Measurements from ENCODE around the gene PPFIBP2.

GRCh38 chr11:7609521-7609920 lies 95.7 kb downstream of the PPFIBP2 start:
- TF ChIP-seq POLR2AphosphoS5 (IDR thresholded peaks at IDR 0.05) (no peak), POLR2A (IDR thresholded peaks at IDR 0.05) (no peak)
- TF ChIP-seq, protein P1, sequence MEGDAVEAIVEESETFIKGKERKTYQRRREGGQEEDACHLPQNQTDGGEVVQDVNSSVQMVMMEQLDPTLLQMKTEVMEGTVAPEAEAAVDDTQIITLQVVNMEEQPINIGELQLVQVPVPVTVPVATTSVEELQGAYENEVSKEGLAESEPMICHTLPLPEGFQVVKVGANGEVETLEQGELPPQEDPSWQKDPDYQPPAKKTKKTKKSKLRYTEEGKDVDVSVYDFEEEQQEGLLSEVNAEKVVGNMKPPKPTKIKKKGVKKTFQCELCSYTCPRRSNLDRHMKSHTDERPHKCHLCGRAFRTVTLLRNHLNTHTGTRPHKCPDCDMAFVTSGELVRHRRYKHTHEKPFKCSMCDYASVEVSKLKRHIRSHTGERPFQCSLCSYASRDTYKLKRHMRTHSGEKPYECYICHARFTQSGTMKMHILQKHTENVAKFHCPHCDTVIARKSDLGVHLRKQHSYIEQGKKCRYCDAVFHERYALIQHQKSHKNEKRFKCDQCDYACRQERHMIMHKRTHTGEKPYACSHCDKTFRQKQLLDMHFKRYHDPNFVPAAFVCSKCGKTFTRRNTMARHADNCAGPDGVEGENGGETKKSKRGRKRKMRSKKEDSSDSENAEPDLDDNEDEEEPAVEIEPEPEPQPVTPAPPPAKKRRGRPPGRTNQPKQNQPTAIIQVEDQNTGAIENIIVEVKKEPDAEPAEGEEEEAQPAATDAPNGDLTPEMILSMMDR (IDR thresholded peaks at IDR 0.05), result no peak

All from breast epithelium (tissue), 3 donors.